IPS-11a (cell line): ENCODE measurements around the gene CIB4.

Experiments used
- H3K4me3 ChIP-seq: one replicate; pipeline ENCODE4 v1.5.1; 2013; ENCODE audit warnings: low read depth, low read length, control low read depth

CIB4 gene

DNA sequence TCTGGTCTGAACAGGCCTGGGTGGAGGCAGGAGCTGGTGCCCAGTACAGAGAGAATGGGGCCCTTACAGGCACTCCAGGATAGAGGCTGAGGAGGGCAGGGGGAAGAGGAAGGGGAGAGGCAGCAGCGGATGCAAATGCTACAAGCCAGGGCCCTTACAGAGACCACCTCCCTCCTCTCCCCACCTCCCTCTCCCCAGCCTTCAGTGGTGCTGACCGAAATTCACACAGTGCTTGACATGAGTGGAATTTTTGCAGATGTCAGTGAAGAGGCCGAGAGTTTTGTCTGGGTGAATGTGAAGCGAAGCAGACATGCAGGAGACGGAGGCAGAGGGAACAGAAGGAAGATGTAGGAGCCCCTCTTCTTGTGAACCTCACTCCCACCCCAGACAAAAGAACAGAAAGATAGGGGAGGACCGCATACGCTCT, 31.9 kb downstream of the CIB4 start:
- no peak overlapping the region for H3K4me3 ChIP-seq

DNA sequence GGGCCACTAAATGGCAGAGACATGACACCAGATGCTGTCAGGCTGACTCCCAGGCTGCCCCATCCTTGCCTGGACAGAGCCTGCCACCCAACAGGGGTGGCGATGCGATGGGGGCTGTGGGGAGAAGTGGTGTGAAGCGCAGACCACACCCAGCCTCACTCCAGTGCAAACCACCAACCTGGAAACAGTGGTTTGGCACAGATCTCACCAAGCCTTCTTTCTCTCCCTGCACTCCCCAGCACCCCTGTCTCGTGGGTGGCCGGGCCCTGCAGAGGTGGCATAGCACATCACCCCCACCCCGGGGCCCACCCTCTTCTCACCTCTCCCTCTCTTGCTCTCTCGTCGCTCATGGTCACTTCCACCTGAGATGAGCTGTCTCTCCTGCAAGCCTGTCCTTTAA, 32.6 kb downstream of the CIB4 start:
- H3K4me3 ChIP-seq, result no peak overlapping the region

DNA sequence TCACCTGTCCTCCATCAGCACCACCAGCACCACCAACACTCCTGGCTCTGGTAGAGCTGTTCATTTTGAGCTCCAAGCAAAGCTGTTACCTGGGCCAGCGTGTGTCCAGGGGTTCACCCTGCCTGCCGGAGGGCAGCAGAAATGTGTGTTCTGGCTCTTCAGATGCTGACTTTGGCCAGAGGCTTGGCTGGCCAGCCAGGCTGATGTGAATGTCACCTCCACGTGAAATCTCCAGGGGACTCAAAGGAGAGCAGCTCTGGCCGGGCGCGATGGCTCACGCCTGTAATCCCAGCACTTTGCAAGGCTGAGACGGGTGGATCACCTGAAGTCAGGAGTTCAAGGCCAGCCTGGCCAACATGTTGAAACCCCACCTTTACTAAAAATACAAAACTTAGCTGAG, 33.5 kb downstream of the CIB4 start:
- no peak overlapping the region for H3K4me3 ChIP-seq

DNA sequence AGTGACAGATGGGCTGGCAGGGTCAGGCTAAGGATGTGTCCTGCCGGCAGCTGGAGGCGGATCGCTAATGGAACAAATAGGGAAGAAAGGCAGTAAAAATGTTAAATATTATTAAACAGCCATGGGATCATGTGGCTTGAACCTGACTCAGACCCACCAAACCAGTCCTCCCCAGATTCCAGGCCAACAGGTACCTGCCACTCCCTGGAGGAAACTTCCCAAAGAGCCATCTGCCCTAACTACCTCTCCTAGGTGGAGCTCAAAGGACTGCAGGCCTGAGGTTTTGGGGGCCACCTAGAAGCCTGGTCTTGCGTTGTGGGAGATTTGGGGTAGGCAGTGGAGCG, 34.3 kb downstream of the CIB4 start:
- H3K4me3 ChIP-seq, result no peak overlapping the region

GRCh38 chr2:26605999-26606846, 34.9 kb downstream of the CIB4 start:
- H3K4me3 ChIP-seq, result no peak overlapping the region

GRCh38 chr2:26605195-26605998, 35.8 kb downstream of the CIB4 start:
- H3K4me3 ChIP-seq, result no peak overlapping the region

GRCh38 chr2:26602575-26602974, 38.6 kb downstream of the CIB4 start:
- H3K4me3 ChIP-seq, result no peak overlapping the region

- no peak overlapping the region for H3K4me3 ChIP-seq
Observed at GRCh38 chr2:26599387-26599786, 41.8 kb downstream of the CIB4 start.

DNA sequence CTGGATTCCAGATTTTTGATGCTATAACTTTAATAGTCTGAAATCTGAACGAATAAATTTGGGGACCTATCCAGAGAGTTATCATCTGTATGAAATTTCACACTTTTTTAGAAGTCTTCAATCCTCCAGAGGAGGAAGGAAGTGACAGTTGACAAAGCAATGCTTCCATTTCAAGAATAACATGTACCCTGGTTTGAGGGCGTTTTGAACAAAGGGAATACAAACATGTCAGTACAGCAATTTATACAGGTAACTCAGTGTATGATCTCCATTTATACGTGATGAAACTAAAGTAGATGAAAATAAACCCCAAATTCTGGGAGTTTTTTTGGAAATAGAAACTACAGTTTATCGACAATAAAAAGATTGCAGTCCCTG, 42.2 kb downstream of the CIB4 start:
- no peak overlapping the region for H3K4me3 ChIP-seq

DNA sequence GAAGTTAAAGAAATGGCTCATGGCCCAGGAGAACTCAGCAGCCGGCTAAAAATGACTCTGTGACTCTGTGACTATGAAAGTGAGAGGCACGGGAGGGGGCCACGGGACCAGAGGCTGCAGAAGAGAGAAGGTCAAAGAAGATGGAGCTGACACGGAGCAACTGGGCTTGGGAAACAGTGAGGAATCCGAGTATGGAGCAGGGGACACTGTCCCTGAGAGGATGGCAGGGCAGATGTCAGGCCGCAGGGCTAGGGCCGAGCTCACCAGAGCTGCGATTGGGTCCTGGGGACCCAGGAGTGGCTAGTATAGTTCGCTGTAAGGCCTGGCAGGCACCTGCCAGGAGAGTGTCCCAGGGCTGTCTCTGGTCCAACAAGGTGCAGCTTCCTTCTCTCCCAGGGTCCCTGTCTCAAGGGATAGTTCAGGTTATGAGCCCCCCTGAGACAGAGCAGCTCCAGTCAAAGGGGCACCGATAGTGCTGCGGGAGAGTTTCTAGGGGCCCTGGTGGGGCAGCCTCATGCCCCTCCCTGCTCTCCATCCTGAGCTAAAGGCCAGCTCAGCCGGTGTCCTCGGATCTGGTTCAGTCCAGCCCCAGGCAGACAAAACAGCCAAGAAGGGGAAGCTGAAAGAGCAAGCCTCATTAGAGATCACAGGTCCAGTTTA, 42.7 kb downstream of the CIB4 start:
- no peak overlapping the region for H3K4me3 ChIP-seq

DNA sequence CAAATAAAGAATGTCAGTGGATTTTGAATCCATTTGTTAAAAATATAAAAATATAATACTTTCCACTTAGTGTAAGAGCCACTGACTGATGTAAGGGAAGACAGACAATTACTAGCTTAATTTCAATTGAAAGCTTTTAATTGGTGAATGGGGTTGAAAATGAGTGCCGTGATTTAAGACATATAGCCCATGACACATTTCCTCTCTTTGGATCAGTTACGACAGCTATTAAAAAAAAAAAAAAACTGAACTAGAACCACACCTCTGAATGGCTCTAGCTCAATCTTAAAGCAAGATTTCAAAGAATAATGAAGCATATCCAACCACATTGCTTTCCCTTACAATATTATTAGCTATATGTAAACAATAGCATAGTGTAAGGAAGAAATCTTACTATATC, 44.0 kb downstream of the CIB4 start:
- H3K4me3 ChIP-seq, result no peak overlapping the region

GRCh38 chr2:26595146-26595545, 46.0 kb downstream of the CIB4 start:
- H3K4me3 ChIP-seq, result no peak overlapping the region

GRCh38 chr2:26591619-26592505, 49.3 kb downstream of the CIB4 start:
- H3K4me3 ChIP-seq, result no peak overlapping the region

DNA sequence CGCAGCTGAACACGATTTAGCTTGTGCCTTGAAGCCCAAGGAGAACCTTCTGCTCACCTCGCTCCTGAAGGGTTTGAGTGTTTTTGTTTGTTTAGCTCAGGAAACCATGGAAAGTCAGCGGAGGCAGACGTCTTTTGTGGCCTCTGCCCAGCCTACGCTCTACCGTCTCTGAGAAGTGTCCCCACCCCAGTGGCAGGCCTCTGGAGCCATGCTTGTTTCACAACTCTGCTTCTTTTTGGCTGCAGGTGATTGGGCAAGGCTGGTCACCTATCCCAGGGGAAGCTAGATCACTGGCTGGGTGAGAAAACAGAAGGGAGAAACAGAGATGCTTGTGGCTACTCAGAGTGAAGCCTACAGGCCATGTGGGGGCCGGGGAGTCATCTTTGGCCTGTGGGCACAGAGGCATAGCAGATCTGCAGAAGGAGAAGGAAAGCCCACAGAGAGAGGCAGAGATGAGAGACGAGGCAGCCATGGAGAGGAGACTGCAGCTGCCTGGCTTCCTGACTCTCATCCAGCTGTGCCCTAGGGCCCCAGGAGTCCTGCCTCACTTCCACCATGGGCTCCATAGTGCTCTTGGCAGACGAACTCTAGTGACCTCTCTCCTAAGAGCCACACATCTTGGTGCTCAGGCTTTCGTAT, 50.1 kb downstream of the CIB4 start:
- H3K4me3 ChIP-seq, result no peak overlapping the region

GRCh38 chr2:26590508-26590907, 50.7 kb downstream of the CIB4 start:
- no peak overlapping the region for H3K4me3 ChIP-seq

- no peak overlapping the region for H3K4me3 ChIP-seq
Observed at GRCh38 chr2:26588576-26588975, 52.6 kb downstream of the CIB4 start.

DNA sequence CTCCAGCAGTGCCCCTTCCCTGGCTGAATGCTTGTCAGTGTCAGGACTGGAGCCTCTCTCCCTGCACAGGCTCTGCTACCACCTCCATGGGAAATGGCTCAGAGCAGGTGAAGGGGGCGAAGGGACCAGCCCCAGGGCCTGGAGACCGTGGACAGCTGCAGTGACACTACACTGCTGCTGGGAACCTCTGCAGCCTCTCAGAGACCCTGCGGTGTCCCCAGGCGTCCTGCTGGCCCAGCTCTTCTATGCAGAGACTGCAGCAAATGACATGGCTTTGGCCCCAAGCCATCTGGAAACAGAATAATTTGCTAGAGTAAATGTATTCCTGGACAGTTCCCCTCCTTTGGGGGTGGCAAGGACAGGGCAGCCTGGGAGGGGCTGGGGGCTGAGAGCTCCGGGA, 53.2 kb downstream of the CIB4 start:
- H3K4me3 ChIP-seq, result no peak overlapping the region

- no peak overlapping the region for H3K4me3 ChIP-seq
Observed at GRCh38 chr2:26585966-26586365, 55.2 kb downstream of the CIB4 start.

DNA sequence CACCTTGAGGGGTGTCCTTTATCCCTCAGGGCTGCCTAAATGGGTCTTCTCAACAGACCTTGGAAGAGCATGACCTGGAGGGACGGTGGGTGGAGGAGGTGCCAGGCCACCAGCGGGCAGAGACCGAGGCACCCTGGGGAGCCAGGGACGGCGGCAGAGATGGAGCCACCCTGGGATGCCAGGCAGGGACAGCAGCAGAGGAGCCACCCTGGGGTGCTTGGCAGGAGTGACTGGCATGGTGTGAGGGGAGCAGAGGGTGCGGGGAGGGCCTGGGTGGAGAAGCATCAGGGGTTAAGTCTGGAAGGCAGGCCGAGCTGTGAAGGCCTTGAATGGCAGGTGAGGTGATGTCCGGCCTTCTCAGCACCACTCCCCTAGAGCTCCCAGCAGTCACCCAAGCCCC, 56.1 kb downstream of the CIB4 start:
- H3K4me3 ChIP-seq, result no peak overlapping the region

- H3K4me3 ChIP-seq, result no peak overlapping the region
Observed at GRCh38 chr2:26584656-26585055, 56.5 kb downstream of the CIB4 start.
